ENCODE data around the gene ADAM19. TPM values are rescaled to one million over a fixed set of nuclear protein-coding genes. Genes with fewer than 3 reads are reported as not detected.

The ADAM19 gene
- total RNA-seq, 2 experiments from 2014 or later: 24.2 to 103 TPM

- Histone ChIP-seq H3K36me3 (ENCODE audit: insufficient read depth, low read length) (peaks cover 38% of the 10 kb centered on the region), H3K9me3 (ENCODE audit: low read length) (no peaks in the 10 kb centered on the region), H3K4me2 (ENCODE audit: low read length) (no peak overlapping the region), H3K9me2 (ENCODE audit: insufficient read depth, low read length) (no peaks in the 10 kb centered on the region), H3K4me1 (ENCODE audit: insufficient read depth, low read length, poor library complexity, severe bottlenecking) (no peaks in the 10 kb centered on the region), H3K79me2 (ENCODE audit: insufficient read depth, low read depth, low read length) (no peaks in the 10 kb centered on the region), H3K27ac (ENCODE audit: low read depth, low read length, poor library complexity, severe bottlenecking) (no peak overlapping the region), H3K4me3 (ENCODE audit: low read depth, low read length, poor library complexity, severe bottlenecking) (no peak overlapping the region), H4K20me1 (ENCODE audit: insufficient read depth, low read length) (no peaks in the 10 kb centered on the region), H2AFZ (ENCODE audit: low read length) (no peak overlapping the region)
- CTCF ChIA-PET (ENCODE audit: unreplicated experiment): no interaction called here
- no peak for TF ChIP-seq EZH2phosphoT487 (IDR thresholded peaks at IDR 0.05; ENCODE audit: borderline replicate concordance, low read depth, low read length)
- TF ChIP-seq, protein P1, sequence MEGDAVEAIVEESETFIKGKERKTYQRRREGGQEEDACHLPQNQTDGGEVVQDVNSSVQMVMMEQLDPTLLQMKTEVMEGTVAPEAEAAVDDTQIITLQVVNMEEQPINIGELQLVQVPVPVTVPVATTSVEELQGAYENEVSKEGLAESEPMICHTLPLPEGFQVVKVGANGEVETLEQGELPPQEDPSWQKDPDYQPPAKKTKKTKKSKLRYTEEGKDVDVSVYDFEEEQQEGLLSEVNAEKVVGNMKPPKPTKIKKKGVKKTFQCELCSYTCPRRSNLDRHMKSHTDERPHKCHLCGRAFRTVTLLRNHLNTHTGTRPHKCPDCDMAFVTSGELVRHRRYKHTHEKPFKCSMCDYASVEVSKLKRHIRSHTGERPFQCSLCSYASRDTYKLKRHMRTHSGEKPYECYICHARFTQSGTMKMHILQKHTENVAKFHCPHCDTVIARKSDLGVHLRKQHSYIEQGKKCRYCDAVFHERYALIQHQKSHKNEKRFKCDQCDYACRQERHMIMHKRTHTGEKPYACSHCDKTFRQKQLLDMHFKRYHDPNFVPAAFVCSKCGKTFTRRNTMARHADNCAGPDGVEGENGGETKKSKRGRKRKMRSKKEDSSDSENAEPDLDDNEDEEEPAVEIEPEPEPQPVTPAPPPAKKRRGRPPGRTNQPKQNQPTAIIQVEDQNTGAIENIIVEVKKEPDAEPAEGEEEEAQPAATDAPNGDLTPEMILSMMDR (conservative IDR thresholded peaks at IDR 0.05; ENCODE audit: low read length): no peak
- POLR2A ChIA-PET: interaction anchor here (0.5 to 1.5 kb wide), 2 partner anchors 17 to 413 kb away, joined by 3 read pairs; no protein-coding TSS in a partner anchor
- DNase-seq (ENCODE audit: low spot score): no peak
- BruUV-seq (replicated peaks): no TSS peak
- intact Hi-C loops (cut with micrococcal nuclease; ENCODE audit: unreplicated experiment): no loop called here
Measured at GRCh38 chr5:157521704-157522029, 53.9 kb downstream of the ADAM19 start.

GRCh38 chr5:157520911-157521703 is 54.5 kb downstream of the ADAM19 start:
- Histone ChIP-seq H3K9me3 (ENCODE audit: low read length) (no peaks in the 10 kb centered on the region), H3K9me2 (ENCODE audit: insufficient read depth, low read length) (no peaks in the 10 kb centered on the region), H3K36me3 (ENCODE audit: insufficient read depth, low read length) (peaks cover 41% of the 10 kb centered on the region), H3K4me1 (ENCODE audit: insufficient read depth, low read length, poor library complexity, severe bottlenecking) (no peaks in the 10 kb centered on the region), H3K4me3 (ENCODE audit: low read depth, low read length, poor library complexity, severe bottlenecking) (no peak overlapping the region), H3K4me2 (ENCODE audit: low read length) (no peak overlapping the region), H3K79me2 (ENCODE audit: insufficient read depth, low read depth, low read length) (no peaks in the 10 kb centered on the region), H4K20me1 (ENCODE audit: insufficient read depth, low read length) (no peaks in the 10 kb centered on the region), H2AFZ (ENCODE audit: low read length) (no peak overlapping the region), H3K27ac (ENCODE audit: low read depth, low read length, poor library complexity, severe bottlenecking) (no peak overlapping the region)
- intact Hi-C loops (cut with micrococcal nuclease; ENCODE audit: unreplicated experiment): no loop called here
- POLR2A ChIA-PET: interaction anchor here (1.1 to 1.5 kb wide), 2 partner anchors 14 to 17 kb away, joined by 3 read pairs; no protein-coding TSS in a partner anchor
- CTCF ChIA-PET (ENCODE audit: unreplicated experiment): no interaction called here
- no TSS peak for BruUV-seq (replicated peaks)
- no peak for DNase-seq (ENCODE audit: low spot score)
- TF ChIP-seq EZH2phosphoT487 (IDR thresholded peaks at IDR 0.05; ENCODE audit: borderline replicate concordance, low read depth, low read length): no peak
- TF ChIP-seq, protein P1 (conservative IDR thresholded peaks at IDR 0.05; ENCODE audit: low read length): no peak

GRCh38 chr5:157519579-157520253 is 55.9 kb downstream of the ADAM19 start:
- TF ChIP-seq, protein P1 (conservative IDR thresholded peaks at IDR 0.05; ENCODE audit: low read length): no peak
- no peak for TF ChIP-seq EZH2phosphoT487 (IDR thresholded peaks at IDR 0.05; ENCODE audit: borderline replicate concordance, low read depth, low read length)
- CTCF ChIA-PET (ENCODE audit: unreplicated experiment): no interaction called here
- H3K4me3 ChIP-seq (ENCODE audit: low read depth, low read length, poor library complexity, severe bottlenecking): no peak overlapping the region
- H3K9me2 ChIP-seq (ENCODE audit: insufficient read depth, low read length): no peaks in the 10 kb centered on the region
- no peak for DNase-seq (ENCODE audit: low spot score)
- intact Hi-C loops (cut with micrococcal nuclease; ENCODE audit: unreplicated experiment): no loop called here
- no peaks in the 10 kb centered on the region for H3K4me1 ChIP-seq (ENCODE audit: insufficient read depth, low read length, poor library complexity, severe bottlenecking)
- no peaks in the 10 kb centered on the region for H4K20me1 ChIP-seq (ENCODE audit: insufficient read depth, low read length)
- H2AFZ ChIP-seq (ENCODE audit: low read length): no peak overlapping the region
- BruUV-seq (replicated peaks): no TSS peak
- no peaks in the 10 kb centered on the region for H3K79me2 ChIP-seq (ENCODE audit: insufficient read depth, low read depth, low read length)
- H3K27ac ChIP-seq (ENCODE audit: low read depth, low read length, poor library complexity, severe bottlenecking): no peak overlapping the region
- POLR2A ChIA-PET: interaction anchor here (1.1 to 1.2 kb wide), 2 partner anchors 10 to 15 kb away, joined by 3 to 4 read pairs; no protein-coding TSS in a partner anchor
- H3K36me3 ChIP-seq (ENCODE audit: insufficient read depth, low read length): peaks cover 35% of the 10 kb centered on the region
- no peaks in the 10 kb centered on the region for H3K9me3 ChIP-seq (ENCODE audit: low read length)
- no peak overlapping the region for H3K4me2 ChIP-seq (ENCODE audit: low read length)
